Right lobe of liver (tissue), 6 donors: ENCODE measurements around the gene ANKLE1. TPM values are rescaled to one million over a fixed set of nuclear protein-coding genes. Genes with fewer than 3 reads are reported as not detected.

ENCODE experiments used
- ATAC-seq, 4 donors: fragments of 200-7000 bp; cut with Tn5 transposase; one replicate each; pipeline ENCODE4 v1.9.1; 2020; ENCODE audit warnings: mild to moderate bottlenecking in 4 of 4, moderate library complexity in 4 of 4
- DNase-seq, 3 donors: peaks; one replicate each; pipeline ENCODE4 v3.0.0-alpha.2; 2020
- H3K27ac ChIP-seq, 3 donors: fragments of 200-600 bp; one replicate each; pipeline ENCODE4 v1.8.0; 2022
- H3K27me3 ChIP-seq, 2 donors: fragments of 200-600 bp; one replicate each; pipeline ENCODE4 v1.8.0; 2022
- H3K36me3 ChIP-seq, 4 donors: fragments of 200-600 bp; sonication (generic) in 1 of 4; one replicate each; pipeline versions ENCODE4 v1.5.1 to v1.8.0; 2017 to 2022; ENCODE audit warnings: control low read depth in 1 of 4
- H3K4me1 ChIP-seq, 4 donors: fragments of 200-600 bp; sonication (generic) in 1 of 4; one replicate each; pipeline versions ENCODE4 v1.5.1 to v1.8.0; 2017 to 2022; ENCODE audit warnings: control low read depth in 1 of 4
- H3K4me3 ChIP-seq, 3 donors: fragments of 200-600 bp; one replicate each; pipeline ENCODE4 v1.8.0; 2022
- H3K9me3 ChIP-seq, 4 donors: fragments of 200-600 bp; sonication (generic) in 1 of 4; one replicate each; pipeline versions ENCODE4 v1.5.1 to v1.8.0; 2017 to 2022; ENCODE audit warnings: control low read depth in 1 of 4
- CTCF ChIP-seq, 4 donors: fragments of 200-600 bp in 3 of 4; fragments of 450-650 bp in 1 of 4; IDR thresholded peaks; one replicate each; pipeline versions ENCODE4 v1.5.1 to v1.8.0; 2016 to 2022; ENCODE audit warnings: antibody characterized with exemption in 4 of 4, mild to moderate bottlenecking in 2 of 4
- POLR2A ChIP-seq: fragments of 450-650 bp; IDR thresholded peaks from one replicate; pipeline ENCODE4 v1.6.1; 2017; ENCODE audit warnings: antibody characterized with exemption, mild to moderate bottlenecking
- WGBS: methylation state at CpG from one replicate; pipeline ENCODE4 v1.1.6; 2018; ENCODE audit warnings: low coverage, low lambda C conversion rate; ENCODE audit not compliant: insufficient coverage; ENCODE audit errors: missing lambda C conversion rate; 5-methylcytosine and 5-hydroxymethylcytosine counted together
- intact Hi-C, 2 donors: fragments of 100-400 bp; cut with DNase I; formaldehyde crosslinking; loops; one replicate each; pipeline versions ENCODE4 v1.11.2 to v1.14.1; 2022
- total RNA-seq, 6 experiments: library from RNA; depleted of rRNA in 2 of 6; stranded (reverse); fragments of >200 nt in 2 of 6; fragmentation: NEBNext Ultra II Directional in 3 of 6; extraction: Animal tissue kit (Norgen Biotek cat#: 25700) in 3 of 6; gene quantifications; one replicate each; pipeline versions ENCODE4 v1.1.0 to v1.2.4, GENCODE V29; 2016 to 2023
- donor health status: DM: no; HTN: yes; CAD: no.
- donor health status: DM: no; HTN: no; CAD: no.
- donor health status: DM: no; HTN: no; CAD: no.
- donor health status: DM: no; HTN: yes; CAD: no.
- donor health status: DM: no; HTN: yes; CAD: no.

ANKLE1 gene
- total RNA-seq, 6 experiments from 2014 or later: 0.06 to 0.65 (median 0.37) TPM

DNA sequence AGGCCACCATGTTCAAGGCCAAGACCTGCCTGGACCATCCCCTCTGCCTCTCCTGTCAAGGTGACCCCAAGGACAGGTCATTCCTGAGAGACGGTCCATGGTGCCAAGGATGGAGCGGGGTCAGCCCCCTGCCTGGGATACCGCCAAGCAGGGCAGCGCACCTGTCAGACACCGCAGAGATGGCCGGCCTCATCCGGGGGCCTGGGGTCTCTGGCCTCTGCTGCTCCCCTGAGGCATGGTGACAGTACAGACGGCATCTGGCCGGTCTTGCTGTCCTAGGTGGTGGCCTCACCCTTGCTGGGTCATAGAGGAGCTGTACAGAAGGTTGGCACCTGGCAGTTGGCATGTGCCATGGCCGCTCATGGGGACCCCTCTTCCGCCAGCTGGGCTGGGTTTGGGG is 38.7 kb downstream of the ANKLE1 start:
- no peaks in the 10 kb centered on the region for H3K9me3 ChIP-seq
- H3K4me1 ChIP-seq: peaks cover 0 to 5% (median 2%) of the 10 kb centered on the region in 4 donors

DNA sequence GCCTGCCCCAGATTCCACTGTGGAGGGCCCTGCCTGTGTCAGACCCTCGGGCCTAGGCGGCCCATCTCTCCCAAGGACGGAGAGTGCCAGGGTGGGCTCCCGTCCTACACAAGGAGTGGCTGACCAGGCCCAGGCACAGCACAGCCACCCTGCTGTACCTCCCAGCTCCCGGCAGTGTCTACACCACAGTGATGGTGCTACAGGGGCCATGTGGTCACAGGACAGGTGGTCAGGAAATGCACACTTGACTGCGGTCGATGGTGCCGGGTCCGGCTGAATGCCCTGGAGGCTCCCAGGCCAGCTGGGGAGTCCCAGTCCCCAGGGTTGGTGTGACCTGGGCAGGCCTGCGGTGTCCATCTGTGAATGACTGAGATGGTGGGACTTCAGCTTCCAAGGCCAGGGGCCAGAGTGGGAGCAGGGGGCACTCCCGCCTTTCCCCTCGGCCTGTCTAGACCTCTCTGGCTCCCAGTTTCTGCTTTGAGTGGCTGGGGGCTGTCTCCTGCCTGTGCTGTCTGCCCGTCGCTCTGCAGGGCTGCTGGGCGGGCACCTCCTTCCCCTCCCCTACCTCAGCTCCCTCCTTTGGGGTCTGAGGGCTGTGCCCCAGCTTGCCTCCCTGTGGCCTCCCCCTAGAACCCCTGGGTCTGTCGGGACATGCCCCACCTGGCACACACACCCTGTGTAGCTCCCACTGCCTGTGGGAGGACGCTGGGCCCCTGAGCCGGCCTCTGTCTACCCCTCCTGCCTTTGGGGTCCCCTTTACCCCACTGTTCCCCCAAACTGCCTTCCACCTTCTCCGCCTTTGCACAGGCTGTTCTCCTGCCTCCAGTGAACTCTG is 40.2 kb downstream of the ANKLE1 start:
- Histone ChIP-seq H3K27me3 (no peaks in the 10 kb centered on the region), H3K27ac (no peak overlapping the region), H3K4me1 (peaks cover 0 to 19% (median 9%) of the 10 kb centered on the region in 4 donors), H3K4me3 (no peak overlapping the region), H3K36me3 (peaks cover 0 to 16% (median 6%) of the 10 kb centered on the region in 4 donors), H3K9me3 (no peaks in the 10 kb centered on the region)
- intact Hi-C loops: no loop called here
- ATAC-seq: no peak
- no peak for DNase-seq
- WGBS: 100% methylated on average over 3 of the region's 19 CpGs
- TF ChIP-seq POLR2A (no peak), CTCF (IDR thresholded peaks at IDR 0.05) (no peak)

More for the DNA sequence above, 38.7 kb downstream of the ANKLE1 start:
- WGBS: no CpG with 5 or more reads among the region's 11 CpGs
- TF ChIP-seq CTCF (IDR thresholded peaks at IDR 0.05): no peak
- TF ChIP-seq POLR2A: no peak
- Histone ChIP-seq H3K27me3 (no peaks in the 10 kb centered on the region), H3K4me3 (no peak overlapping the region), H3K36me3 (peaks cover 0 to 23% (median 8%) of the 10 kb centered on the region in 4 donors), H3K27ac (no peak overlapping the region)
- intact Hi-C loops: no loop called here
- DNase-seq (no peak), ATAC-seq (no peak)

GRCh38 chr19:17322854-17323253 is 41.2 kb downstream of the ANKLE1 start:
- DNase-seq: no peak
- Histone ChIP-seq H3K4me3 (no peak overlapping the region), H3K27ac (no peak overlapping the region), H3K27me3 (no peaks in the 10 kb centered on the region), H3K36me3 (peaks cover 0 to 16% (median 6%) of the 10 kb centered on the region in 4 donors), H3K9me3 (no peaks in the 10 kb centered on the region), H3K4me1 (peaks cover 0 to 20% (median 9%) of the 10 kb centered on the region in 4 donors)
- no peak for ATAC-seq
- TF ChIP-seq POLR2A (no peak), CTCF (IDR thresholded peaks at IDR 0.05) (no peak)
- WGBS: 75% methylated on average over 10 of the region's 10 CpGs
- intact Hi-C loops: no loop called here

GRCh38 chr19:17323300-17323963 is 41.7 kb downstream of the ANKLE1 start:
- H3K9me3 ChIP-seq: no peaks in the 10 kb centered on the region
- no peak for DNase-seq
- 44% methylated on average over 12 of the region's 56 CpGs for WGBS
- no peak overlapping the region for H3K27ac ChIP-seq
- H3K27me3 ChIP-seq: no peaks in the 10 kb centered on the region
- H3K4me3 ChIP-seq: no peak overlapping the region
- peaks cover 0 to 16% (median 6%) of the 10 kb centered on the region in 4 donors for H3K36me3 ChIP-seq
- no peak for TF ChIP-seq POLR2A
- no peak for TF ChIP-seq CTCF (IDR thresholded peaks at IDR 0.05)
- no peak for ATAC-seq
- H3K4me1 ChIP-seq: peaks cover 0 to 24% (median 10%) of the 10 kb centered on the region in 4 donors
- intact Hi-C loops: no loop called here
